KBM-7 (cell line): ENCODE data around the gene HPCAL4.

Experiments
- DNase-seq: peaks from one replicate; pipeline ENCODE4 v3.0.0-alpha.2; 2015
- in situ Hi-C: fragments of 300-500 bp; cut with MboI; formaldehyde crosslinking; loops from 2 replicates; pipeline ENCODE4 v1.14.3; 2020; ENCODE audit warnings: low sequenced_read_pairs, low pct_unique_long_range_greater_than_20kb, mixed read lengths

Gene HPCAL4

GRCh38 chr1:39657402-39657801 is 33.8 kb downstream of the HPCAL4 start:
- in situ Hi-C loops = no loop called here
- no peak for DNase-seq

DNA sequence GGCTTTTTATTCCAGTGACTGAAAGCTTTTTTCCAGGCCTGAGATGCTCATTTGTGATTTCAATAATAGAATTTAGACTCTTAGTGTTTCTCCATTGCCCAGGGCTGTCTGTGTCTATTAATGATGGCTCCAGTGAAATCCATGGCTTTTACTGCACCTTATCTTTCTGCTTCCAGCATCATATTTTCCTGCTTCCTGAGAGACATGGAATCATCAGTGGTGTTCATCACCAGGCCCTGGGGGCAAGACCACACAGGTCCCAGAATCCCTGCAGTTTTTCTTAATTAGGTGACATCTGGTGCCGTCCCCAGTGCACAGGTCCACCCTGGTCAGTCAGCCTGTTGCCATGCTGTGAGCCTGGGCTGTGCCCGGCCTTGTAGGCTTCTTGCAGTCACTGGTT is 34.8 kb downstream of the HPCAL4 start:
- in situ Hi-C loops = no loop called here

DNA sequence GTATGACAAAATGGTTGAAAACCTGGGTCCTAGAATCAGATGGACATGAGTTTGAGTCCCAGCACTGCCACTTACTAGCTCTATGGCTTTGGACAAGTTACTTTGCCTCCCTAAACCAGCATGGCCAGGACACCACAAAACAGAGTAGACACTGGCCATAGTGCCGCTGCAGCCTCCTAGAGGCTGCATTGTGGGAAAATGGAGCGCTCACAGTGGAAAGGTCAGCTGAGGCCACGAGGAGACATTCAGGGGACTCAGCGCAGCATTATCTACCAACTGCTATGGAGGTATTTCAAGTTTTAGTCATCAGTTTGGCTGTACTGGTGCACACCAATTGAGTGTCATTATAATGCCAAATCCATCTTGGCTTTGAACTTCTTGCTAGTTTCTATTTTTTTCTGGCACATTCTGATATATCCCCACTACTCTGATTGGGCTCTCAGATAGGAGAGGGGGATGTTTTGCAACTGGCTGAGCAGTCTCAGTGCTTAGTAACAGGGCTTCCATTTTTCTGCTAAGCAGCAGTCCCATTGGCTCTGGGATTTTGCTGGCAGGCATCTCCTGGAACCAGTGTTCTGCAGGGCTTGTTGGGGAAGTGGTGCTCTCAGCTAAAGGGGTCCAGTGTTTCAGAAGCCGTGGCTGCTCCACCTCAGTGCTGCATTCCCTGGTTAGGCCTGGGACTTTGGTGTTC is 35.5 kb downstream of the HPCAL4 start:
- in situ Hi-C loops = no loop called here
- DNase-seq = no peak

More for the DNA sequence above, 34.8 kb downstream of the HPCAL4 start:
- DNase-seq = no peak

GRCh38 chr1:39654291-39654690 is 36.9 kb downstream of the HPCAL4 start:
- no peak for DNase-seq
- in situ Hi-C loops = no loop called here

DNA sequence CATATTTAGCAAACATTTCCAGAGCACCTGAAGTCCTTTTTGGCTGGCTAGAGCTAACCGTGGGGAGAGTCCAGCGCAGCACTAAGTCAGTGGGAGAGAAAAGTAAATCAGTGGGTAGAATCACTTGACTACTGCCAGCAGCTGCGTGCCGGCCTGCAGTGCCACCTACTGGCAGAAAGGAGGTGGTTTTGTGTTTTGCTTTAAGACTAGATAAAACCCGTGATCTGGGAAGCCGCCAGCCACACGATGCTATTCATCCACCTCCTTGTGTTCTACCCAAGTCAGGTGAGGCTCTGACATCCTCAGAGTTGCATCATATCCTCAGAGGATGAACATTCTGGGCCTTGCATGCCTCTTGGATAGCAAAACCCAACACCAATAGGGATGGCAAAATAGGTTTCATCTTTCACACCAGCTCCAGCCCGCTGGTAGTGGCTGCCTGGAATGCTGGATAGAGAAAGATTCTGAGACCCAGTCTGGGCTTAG is 37.6 kb downstream of the HPCAL4 start:
- in situ Hi-C loops = no loop called here
- peak; percentile 66 for DNase-seq

DNA sequence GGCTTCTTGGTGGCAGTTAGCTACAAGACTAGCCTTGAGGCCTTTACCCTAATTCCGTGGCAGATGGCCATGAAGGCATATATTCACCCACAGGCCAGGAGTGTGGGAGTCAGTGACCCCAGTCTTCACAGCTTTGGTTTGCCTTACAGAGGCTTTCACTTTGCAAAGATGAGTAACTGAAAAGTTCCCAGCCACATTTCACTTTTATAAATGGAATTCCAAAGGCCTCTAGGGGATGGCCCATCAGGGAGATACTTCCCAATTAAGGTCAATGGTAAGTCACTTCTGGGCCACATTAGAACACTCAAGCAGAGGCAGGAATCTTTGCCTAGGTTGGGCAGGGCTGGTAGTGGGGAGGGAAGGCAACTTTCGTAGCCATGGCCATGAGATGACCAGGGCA is 38.7 kb downstream of the HPCAL4 start:
- in situ Hi-C loops = no loop called here
- DNase-seq = no peak

- in situ Hi-C loops = no loop called here
- DNase-seq = no peak
Observed at GRCh38 chr1:39652105-39652504, 39.1 kb downstream of the HPCAL4 start.

DNA sequence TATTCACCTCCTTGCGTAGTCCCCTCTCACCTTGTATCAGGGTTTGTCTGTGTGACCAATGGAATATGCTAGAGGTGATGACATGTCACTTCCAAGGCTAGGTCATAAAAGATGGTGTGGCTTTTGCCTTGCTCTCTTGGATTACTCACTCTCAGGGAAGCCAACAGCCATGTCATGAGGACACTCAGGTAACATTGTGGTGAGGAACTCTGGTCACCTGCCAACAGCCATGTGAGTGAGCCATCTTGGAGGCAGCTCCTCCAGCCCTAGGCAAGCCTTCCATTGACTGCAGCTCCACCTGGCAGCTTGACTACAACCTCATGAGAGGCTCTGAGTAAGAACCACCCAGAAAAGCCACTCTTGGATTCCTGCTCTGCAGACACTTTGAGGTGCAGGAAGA is 40.8 kb downstream of the HPCAL4 start:
- no peak for DNase-seq
- in situ Hi-C loops = no loop called here

DNA sequence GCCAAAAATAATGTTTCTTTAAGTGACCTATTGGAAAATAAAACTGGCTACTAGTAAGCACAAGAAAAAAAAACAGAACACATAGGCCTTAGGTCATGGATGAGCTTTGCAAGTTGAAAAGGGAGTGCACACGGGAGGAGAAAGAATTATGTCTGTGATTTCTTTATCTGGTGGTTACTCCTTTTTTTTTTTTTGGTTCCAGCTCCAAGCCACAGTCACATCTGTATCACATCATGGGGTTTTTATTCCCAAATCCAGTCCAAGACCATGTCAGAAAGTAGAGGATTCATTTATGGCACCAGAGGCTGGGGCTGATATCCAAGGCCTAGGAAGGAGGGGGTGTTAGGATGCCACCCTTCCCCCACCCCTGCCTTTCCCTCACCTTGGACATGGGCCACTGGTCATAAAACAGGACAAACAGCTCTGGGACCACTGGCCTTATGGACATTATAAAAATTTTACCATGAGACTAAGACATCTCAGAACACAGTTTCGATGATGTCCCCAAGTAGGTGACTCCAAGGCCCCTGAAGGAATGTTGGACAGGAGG is 41.5 kb downstream of the HPCAL4 start:
- in situ Hi-C loops = no loop called here

DNA sequence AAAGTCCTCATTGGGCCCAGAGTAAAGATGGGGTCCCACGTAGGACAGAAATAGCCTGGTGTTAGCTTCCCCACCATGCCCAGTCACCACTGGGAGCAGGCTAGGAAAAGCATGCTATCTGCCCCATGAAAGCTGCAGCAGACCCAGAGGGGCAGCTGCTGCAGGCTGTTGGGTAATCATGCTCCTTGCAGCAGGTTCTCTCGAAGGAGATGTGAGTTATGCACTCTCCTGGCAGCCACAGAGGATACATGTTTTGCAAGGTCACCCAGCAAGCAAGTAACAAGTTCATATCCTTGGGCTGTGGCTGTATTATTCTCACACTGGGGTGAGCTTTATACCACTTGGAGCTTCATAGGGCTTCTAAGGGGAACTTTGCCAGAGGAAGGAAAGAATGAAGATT is 42.7 kb downstream of the HPCAL4 start:
- in situ Hi-C loops = no loop called here
- DNase-seq = no peak

More for the DNA sequence above, 41.5 kb downstream of the HPCAL4 start:
- DNase-seq = no peak

DNA sequence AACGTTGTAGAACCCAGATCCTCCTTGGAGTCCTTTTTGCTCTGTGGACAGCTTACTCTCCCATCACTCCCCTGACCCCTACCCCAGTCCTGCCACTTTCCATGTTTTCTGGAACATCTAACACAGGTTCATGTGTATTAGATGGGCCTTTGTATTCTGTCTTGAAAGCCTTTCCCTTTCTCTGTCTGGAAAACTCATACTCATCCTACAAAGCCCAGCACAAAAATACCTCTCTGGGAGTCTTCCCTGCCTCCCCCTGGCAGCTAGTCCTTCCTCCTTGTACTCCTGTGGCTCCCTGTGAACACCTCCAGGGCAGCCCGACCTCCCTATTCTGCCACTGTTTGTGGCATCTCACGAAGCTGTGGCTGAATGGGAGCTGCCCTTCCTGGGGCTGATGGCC is 44.0 kb downstream of the HPCAL4 start:
- in situ Hi-C loops = no loop called here
- no peak for DNase-seq

- in situ Hi-C loops = no loop called here
- DNase-seq = peak; percentile 32
Observed at GRCh38 chr1:39646232-39647081, 44.8 kb downstream of the HPCAL4 start.

- in situ Hi-C loops = no loop called here
- no peak for DNase-seq
Observed at GRCh38 chr1:39645411-39646043, 45.7 kb downstream of the HPCAL4 start.

GRCh38 chr1:39643705-39644104 is 47.5 kb downstream of the HPCAL4 start:
- in situ Hi-C loops = no loop called here
- peak; percentile 38 for DNase-seq

- DNase-seq = no peak
- in situ Hi-C loops = no loop called here
Observed at GRCh38 chr1:39642796-39643195, 48.4 kb downstream of the HPCAL4 start.

GRCh38 chr1:39640861-39641260 is 50.4 kb downstream of the HPCAL4 start:
- DNase-seq = no peak
- in situ Hi-C loops = no loop called here

DNA sequence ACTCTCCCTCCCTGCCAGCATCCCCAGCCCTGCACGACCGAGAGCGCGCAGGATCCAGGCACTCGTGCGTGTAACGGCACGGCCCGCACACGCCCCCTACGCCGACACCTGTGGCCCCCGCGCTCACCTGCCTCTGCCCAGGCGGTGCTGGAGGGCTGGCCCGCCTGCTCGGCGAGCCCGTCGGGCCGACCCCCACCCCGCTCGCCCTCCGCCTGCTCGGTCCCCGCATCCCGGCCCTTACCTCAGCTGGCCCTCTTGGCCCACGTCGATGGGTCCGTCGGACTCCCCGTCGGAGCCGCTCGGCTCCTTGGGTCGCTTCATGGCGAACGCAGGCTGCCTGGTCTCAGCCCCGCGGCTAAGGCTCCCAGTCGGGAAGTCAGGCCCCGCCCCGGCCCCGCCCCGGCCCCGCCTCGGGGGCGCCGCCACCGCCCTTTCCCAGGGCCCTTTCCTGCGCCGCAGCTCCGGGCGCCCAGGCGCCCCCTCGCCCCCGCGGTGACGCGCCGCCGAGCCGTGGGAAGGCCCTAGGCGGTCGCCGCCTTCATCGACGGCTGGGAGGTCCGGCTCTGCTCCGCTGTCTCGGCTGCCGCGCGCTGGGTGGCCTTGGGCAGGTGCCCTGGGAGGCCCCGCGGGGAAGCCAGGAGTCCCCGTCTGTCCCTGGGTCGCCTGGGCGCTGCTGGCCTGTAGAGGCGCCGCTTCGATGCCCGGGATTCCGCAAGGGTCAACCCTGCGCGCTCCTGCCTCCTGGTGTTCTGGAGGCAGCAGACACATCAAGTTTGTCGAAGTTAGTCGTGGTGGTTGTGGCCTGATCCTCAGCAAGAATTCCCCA is 51.7 kb downstream of the HPCAL4 start, which contains the start of gene HEYL:
Gene HEYL (minus strand): TSS at position 339 of the 826 bp plus-strand sequence. CDS start 18 bp downstream, at position 321.
- DNase-seq = peak; percentile 82
- in situ Hi-C loops = no loop called here

- in situ Hi-C loops = no loop called here
- DNase-seq = no peak
Observed at GRCh38 chr1:39638965-39639304, 52.3 kb downstream of the HPCAL4 start.

DNA sequence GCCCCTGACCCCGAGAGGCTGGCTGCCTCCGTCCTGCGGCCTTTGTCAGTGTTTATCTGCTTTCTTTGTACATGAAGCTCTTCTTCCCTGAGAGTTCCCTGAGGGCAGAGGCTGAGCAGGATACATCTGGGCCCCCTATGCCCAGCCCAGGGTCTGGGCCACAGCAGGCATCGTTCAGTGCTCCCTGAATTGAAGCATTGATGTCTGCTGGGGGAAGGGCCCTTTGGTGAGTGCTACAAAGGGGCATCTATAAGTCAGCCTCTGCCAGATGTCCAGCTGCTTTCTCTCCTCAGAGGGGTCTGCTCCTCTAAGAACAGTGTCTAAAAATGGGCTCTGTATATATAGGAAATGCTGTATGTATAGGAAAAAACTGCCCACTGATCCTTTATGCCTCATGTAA is 53.9 kb downstream of the HPCAL4 start:
- in situ Hi-C loops = no loop called here
- DNase-seq = no peak
